Measurements from ENCODE around the gene SLC6A15.

- TF ChIP-seq TAF1 (IDR thresholded peaks at IDR 0.05; ENCODE audit: borderline replicate concordance, low read depth, low read length) (no peak), POLR2A (IDR thresholded peaks at IDR 0.05; ENCODE audit: low read depth, low read length) (no peak), POLR2AphosphoS5 (IDR thresholded peaks at IDR 0.05; ENCODE audit: low read depth, low read length) (no peak)
These were observed 12.4 kb upstream of the SLC6A15 start for GRCh38 chr12:84924981-84925380.
